MCF 10A (cell line): Measurements from ENCODE around the gene CA7. TPM values are rescaled to one million over a fixed set of nuclear protein-coding genes. Genes with fewer than 3 reads are reported as not detected.
"Not testable (repeated sequence)": the region's sequence is repeated elsewhere in the genome, so short reads cannot be mapped to it uniquely, and the experiment has no call there.

Source experiments
- BruUV-seq: library from RNA; stranded (reverse); fragments of 400-500 nt; replicated peaks from 2 replicates; lab custom pipeline; 2021; lab: Mats Ljungman, UMichigan
- CTCF ChIA-PET: fragments of 300-600 bp; sonication (Branson Sonifier 250); formaldehyde crosslinking; extraction: SDS; loops from one replicate; lab custom pipeline; 2021; ENCODE audit warnings: antibody characterized with exemption, inconsistent platforms; lab: Yijun Ruan, JAX
- POLR2A ChIA-PET: fragments of 300-600, 350-650 bp; sonication (Branson Sonifier 250); formaldehyde crosslinking; extraction: SDS; loops from one replicate; lab custom pipeline; 2020; ENCODE audit warnings: antibody characterized with exemption, inconsistent platforms; lab: Yijun Ruan, JAX
- DNase-seq: peaks from one replicate; pipeline ENCODE4 v3.0.0-alpha.2; 2018; ENCODE audit not compliant: unreplicated experiment
- H3K27ac Mint-ChIP-seq: one replicate; pipeline ENCODE4 v1.8.0; 2022; ENCODE audit warnings: mild to moderate bottlenecking, low read depth, mixed read lengths; ENCODE audit not compliant: unreplicated experiment
- H3K27me3 Mint-ChIP-seq: one replicate; pipeline ENCODE4 v1.8.0; 2022; ENCODE audit warnings: mixed read lengths; ENCODE audit not compliant: insufficient read depth, unreplicated experiment
- H3K36me3 Mint-ChIP-seq: one replicate; pipeline ENCODE4 v1.8.0; 2022; ENCODE audit warnings: mild to moderate bottlenecking, moderate library complexity, mixed read lengths; ENCODE audit not compliant: insufficient read depth, unreplicated experiment
- H3K4me1 Mint-ChIP-seq: one replicate; pipeline ENCODE4 v1.8.0; 2022; ENCODE audit warnings: mixed read lengths; ENCODE audit not compliant: insufficient read depth, unreplicated experiment
- H3K4me3 Mint-ChIP-seq: one replicate; pipeline ENCODE4 v1.8.0; 2022; ENCODE audit warnings: mild to moderate bottlenecking, moderate library complexity, mixed read lengths; ENCODE audit not compliant: unreplicated experiment
- H3K9me3 Mint-ChIP-seq: one replicate; pipeline ENCODE4 v1.8.0; 2022; ENCODE audit warnings: mixed read lengths; ENCODE audit not compliant: unreplicated experiment
- intact Hi-C: fragments of 100-400 bp; cut with micrococcal nuclease; formaldehyde crosslinking; loops from 2 replicates; pipeline ENCODE4 v1.14.1; 2022
- total RNA-seq: library from RNA; stranded (reverse); gene quantifications from 2 replicates; pipeline ENCODE4 v1.2.3, GENCODE V29; 2022
- TF ChIP-seq, protein P1 (sequence below): fragments of 200-600 bp; IDR thresholded peaks from one replicate; pipeline ENCODE4 v1.8.0; 2022; ENCODE audit warnings: antibody characterized with exemption, mild to moderate bottlenecking; ENCODE audit not compliant: unreplicated experiment

Gene CA7
- total RNA-seq, 1 experiment from 2014 or later: not detected

DNA sequence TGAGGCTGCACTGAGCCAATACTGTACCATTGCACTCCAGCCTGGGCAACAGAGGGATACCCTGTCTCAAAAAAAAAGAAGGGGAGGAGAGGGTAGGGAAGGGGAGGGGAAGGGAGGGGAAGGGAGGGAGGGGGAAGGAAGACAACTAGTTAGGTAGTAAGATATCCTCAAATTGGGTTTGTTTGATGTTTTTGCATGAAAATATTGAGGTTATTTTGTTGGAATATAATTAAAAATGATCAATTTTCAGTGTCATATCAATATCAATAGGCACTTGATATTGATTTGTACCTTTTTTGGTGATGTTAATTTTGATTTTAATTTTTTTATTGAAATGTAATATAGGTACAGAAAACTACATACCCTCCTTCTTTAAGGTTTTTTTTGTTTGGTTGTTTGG, 19.5 kb downstream of the CA7 start:
- Mint-ChIP-seq H3K4me3 (no peak overlapping the region), H3K27ac (no peak overlapping the region), H3K36me3 (no peaks in the 10 kb centered on the region), H3K9me3 (no peaks in the 10 kb centered on the region), H3K27me3 (no peaks in the 10 kb centered on the region), H3K4me1 (peaks cover 12% of the 10 kb centered on the region)
- TF ChIP-seq, protein P1, sequence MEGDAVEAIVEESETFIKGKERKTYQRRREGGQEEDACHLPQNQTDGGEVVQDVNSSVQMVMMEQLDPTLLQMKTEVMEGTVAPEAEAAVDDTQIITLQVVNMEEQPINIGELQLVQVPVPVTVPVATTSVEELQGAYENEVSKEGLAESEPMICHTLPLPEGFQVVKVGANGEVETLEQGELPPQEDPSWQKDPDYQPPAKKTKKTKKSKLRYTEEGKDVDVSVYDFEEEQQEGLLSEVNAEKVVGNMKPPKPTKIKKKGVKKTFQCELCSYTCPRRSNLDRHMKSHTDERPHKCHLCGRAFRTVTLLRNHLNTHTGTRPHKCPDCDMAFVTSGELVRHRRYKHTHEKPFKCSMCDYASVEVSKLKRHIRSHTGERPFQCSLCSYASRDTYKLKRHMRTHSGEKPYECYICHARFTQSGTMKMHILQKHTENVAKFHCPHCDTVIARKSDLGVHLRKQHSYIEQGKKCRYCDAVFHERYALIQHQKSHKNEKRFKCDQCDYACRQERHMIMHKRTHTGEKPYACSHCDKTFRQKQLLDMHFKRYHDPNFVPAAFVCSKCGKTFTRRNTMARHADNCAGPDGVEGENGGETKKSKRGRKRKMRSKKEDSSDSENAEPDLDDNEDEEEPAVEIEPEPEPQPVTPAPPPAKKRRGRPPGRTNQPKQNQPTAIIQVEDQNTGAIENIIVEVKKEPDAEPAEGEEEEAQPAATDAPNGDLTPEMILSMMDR: no peak
- POLR2A ChIA-PET: no interaction called here
- BruUV-seq: no TSS peak
- CTCF ChIA-PET: interaction anchor here (0.7 to 2.2 kb wide), 3 partner anchors 9 to 213 kb away, joined by 3 to 7 read pairs (median 5); no protein-coding TSS in a partner anchor
- no peak for DNase-seq
- intact Hi-C loops: no loop called here

DNA sequence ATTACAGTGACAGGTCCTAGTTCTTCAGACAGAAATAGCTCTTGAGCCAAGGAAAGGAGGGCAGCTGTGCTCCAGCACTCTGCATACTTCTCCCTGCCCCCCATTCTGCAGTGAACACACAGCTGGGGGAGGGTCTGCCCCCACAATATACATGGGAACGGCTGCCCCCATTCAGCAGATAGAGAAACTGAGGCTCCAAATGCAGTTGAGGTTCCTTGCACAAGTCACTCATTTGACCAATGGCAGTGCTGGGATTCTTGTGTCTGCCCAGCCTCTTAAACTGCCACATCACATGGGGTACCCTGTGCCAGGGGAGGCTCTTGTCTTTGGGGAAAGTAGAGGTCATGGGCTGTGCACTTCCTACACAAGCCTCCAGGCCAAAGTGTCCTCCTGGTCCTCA, 25.2 kb downstream of the CA7 start:
- Mint-ChIP-seq H3K4me3 (no peak overlapping the region), H3K9me3 (no peaks in the 10 kb centered on the region), H3K27me3 (no peaks in the 10 kb centered on the region), H3K27ac (no peak overlapping the region), H3K4me1 (peaks cover 21% of the 10 kb centered on the region), H3K36me3 (no peaks in the 10 kb centered on the region)
- TF ChIP-seq, protein P1: no peak
- BruUV-seq: no TSS peak
- no peak for DNase-seq
- POLR2A ChIA-PET: interaction anchor here (1.6 kb wide), 1 partner anchor 207 kb away, joined by 4 read pairs; no protein-coding TSS in a partner anchor
- CTCF ChIA-PET: interaction anchor here (0.6 to 12.7 kb wide), 14 partner anchors 11 to 454 kb away, joined by 3 to 197 read pairs (median 4); partner anchors contain the start of gene NAE1
- intact Hi-C loops: loop anchor here (5.0 kb wide), 1 partner anchor 387 kb away; no protein-coding TSS in a partner anchor

DNA sequence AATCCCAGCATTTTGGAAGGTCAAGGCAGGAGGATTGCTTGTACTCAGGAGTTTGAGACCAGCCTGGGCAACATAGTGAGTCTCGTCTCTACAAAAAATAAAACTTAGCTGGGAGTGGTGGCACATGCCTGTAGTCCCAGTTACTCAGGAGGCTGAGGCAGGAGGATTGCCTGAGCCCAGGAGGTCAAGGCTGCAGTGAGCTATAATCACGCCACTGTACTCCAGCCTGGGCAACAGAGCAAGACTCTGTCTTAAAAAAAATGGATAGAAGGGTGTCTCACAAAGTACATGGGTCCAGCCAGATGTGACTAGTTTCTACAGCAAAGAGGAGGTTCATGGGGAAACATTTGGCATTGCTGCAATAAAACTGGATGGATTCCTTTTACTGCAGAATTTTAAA, 27.1 kb downstream of the CA7 start:
- H3K9me3 Mint-ChIP-seq, H3K4me3 Mint-ChIP-seq, H3K36me3 Mint-ChIP-seq, DNase-seq, POLR2A ChIA-PET, intact Hi-C loops, H3K27ac Mint-ChIP-seq, H3K27me3 Mint-ChIP-seq, BruUV-seq: not testable (repeated sequence)
- peaks cover 21% of the 10 kb centered on the region for H3K4me1 Mint-ChIP-seq
- CTCF ChIA-PET: interaction anchor here (0.6 to 12.7 kb wide), 4 partner anchors 21 to 208 kb away, joined by 6 to 197 read pairs (median 9); partner anchors contain the start of gene NAE1

DNA sequence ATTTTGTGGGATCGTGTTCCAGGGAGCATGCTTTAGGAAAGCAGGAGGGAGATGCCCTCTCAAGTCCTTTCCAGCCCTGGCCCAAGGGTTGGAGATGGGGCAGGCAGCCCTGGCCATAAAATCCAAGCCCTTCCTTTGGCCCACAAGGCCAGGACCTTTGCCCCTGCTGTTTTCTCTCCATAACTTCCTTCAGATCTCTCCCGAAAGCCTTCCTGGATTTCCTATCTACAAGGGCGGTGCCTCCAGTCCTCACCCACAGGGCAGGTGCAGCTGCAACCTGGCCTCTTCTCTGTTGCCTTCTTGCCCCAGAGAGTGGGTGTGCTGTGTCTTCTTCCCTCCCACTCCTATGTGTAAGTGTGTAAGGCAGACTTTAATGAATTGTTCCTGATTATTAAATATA, 27.6 kb downstream of the CA7 start:
- TF ChIP-seq, protein P1: no peak
- Mint-ChIP-seq H3K4me3 (no peak overlapping the region), H3K27me3 (no peaks in the 10 kb centered on the region), H3K36me3 (no peaks in the 10 kb centered on the region), H3K27ac (no peak overlapping the region), H3K9me3 (no peaks in the 10 kb centered on the region), H3K4me1 (peaks cover 21% of the 10 kb centered on the region)
- ChIA-PET POLR2A (interaction anchor here (1.7 kb wide), 1 partner anchor 42 kb away, joined by 11 read pairs; the partner anchor contains the start of gene NAE1), CTCF (interaction anchor here (0.7 to 12.7 kb wide), 11 partner anchors 10 to 254 kb away, joined by 3 to 197 read pairs (median 5); partner anchors contain the start of genes CA7 and NAE1)
- BruUV-seq: no TSS peak
- DNase-seq: no peak
- intact Hi-C loops: loop anchor here (2.0 kb wide), 1 partner anchor 41 kb away; the partner anchor contains the start of gene NAE1
